GM12801 (cell line): ENCODE measurements around the gene SGSH.

Experiments used
- TF ChIP-seq, protein P1 (sequence below): IDR thresholded peaks from one replicate; pipeline ENCODE4 v1.5.1; 2011; ENCODE audit warnings: control low read depth; ENCODE audit not compliant: insufficient read length; ENCODE audit errors: extremely low read depth

The SGSH gene

GRCh38 chr17:80244871-80245509 is 24.9 kb upstream of the SGSH start:
- TF ChIP-seq, protein P1, sequence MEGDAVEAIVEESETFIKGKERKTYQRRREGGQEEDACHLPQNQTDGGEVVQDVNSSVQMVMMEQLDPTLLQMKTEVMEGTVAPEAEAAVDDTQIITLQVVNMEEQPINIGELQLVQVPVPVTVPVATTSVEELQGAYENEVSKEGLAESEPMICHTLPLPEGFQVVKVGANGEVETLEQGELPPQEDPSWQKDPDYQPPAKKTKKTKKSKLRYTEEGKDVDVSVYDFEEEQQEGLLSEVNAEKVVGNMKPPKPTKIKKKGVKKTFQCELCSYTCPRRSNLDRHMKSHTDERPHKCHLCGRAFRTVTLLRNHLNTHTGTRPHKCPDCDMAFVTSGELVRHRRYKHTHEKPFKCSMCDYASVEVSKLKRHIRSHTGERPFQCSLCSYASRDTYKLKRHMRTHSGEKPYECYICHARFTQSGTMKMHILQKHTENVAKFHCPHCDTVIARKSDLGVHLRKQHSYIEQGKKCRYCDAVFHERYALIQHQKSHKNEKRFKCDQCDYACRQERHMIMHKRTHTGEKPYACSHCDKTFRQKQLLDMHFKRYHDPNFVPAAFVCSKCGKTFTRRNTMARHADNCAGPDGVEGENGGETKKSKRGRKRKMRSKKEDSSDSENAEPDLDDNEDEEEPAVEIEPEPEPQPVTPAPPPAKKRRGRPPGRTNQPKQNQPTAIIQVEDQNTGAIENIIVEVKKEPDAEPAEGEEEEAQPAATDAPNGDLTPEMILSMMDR = no peak

DNA sequence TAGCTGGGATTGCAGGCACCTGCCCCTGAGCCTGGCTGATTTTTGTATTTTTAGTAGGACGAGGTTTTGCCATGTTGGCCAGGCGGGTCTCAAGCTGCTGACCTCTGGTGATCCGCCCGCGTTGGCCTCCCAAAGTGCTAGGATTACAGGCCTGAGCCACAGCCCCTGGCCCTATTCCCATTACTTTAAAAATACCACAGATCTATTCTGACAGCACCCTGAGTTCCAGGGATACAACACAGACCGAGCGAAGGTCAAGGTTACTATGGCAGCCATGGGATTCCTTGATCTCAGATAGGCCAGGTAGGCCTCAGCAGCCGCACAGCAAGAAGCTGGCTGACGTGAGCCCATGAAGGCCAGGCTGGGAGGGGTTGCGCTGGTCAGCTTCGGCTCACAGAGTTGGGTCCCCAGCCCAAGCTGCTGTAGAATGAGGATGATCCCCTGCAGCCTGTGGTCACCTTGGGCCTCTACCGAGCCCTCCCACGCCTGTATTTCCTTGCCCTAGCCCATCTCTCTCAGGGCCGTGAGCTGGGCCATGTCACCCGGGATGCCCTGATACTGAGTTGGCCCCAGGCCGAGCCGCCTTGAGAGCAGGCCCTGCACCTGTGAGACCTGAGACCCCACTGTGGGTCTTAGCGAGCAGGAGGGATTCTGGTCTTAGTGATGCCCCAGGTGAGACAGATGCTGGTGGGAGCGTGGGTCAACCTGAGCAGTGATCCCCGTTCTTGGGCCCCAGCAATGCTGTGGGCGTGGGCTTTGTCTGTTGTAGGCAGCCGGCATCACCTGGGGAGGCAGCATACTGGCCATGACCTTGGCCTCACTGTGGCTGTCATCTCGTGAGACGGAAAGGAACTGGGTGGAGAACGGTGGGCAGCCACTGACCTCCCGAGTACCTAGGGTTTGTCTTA is 23.6 kb upstream of the SGSH start:
- TF ChIP-seq, protein P1 = no peak

- TF ChIP-seq, protein P1 = no peak
These were observed 22.4 kb upstream of the SGSH start for GRCh38 chr17:80242505-80242904.

DNA sequence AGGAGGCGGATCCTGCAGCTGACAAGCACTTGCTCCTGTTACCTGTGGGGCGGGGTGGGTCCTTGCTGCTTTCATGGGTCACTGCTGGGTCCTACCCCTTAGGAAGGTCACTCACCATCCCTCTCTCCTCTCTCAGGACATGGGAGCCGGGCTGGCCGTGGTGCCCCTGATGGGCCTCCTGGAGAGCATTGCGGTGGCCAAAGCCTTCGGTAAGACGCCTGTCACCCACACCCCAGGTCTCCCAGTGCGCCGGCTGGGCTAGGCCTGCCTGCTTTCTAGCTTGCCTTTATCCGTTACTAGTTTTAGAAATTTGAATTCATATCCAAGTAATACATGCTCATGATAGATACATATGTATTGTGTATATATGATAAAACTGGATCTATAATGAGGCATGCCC is 17.3 kb upstream of the SGSH start:
- TF ChIP-seq, protein P1 = no peak

DNA sequence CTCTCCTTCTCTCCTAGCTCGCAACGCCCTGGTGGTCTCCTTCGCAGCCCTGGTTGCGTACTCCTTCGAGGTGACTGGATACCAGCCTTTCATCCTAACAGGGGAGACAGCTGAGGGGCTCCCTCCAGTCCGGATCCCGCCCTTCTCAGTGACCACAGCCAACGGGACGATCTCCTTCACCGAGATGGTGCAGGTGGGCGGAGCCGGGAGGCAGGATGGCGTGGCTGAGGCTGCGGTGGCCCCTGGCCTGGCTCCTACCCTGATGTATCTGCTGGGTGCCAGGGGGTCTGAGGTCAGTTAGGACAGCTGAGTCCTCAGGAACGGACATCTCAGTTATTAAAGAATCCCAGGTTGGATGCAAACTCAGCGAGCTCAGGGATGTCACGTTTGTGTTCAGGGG is 16.8 kb upstream of the SGSH start:
- TF ChIP-seq, protein P1 = no peak

- TF ChIP-seq, protein P1 = no peak
These were observed 13.1 kb upstream of the SGSH start for GRCh38 chr17:80233202-80233601.

GRCh38 chr17:80232438-80232837 is 12.3 kb upstream of the SGSH start:
- TF ChIP-seq, protein P1 = no peak
